HL-60 (cell line): ENCODE data around the gene DUSP2.
A peak's percentile ranks its signal among the peaks of the same experiment; 100 is the strongest.

Source experiments
- DNase-seq, 2 experiments: peaks; one replicate each; pipeline ENCODE4 v3.0.0-alpha.2; 2010 to 2020; ENCODE audit warnings: low read depth in 1 of 2, low spot score in 1 of 2
- H3K27ac ChIP-seq: fragments of 250-450 bp; sonication (Bioruptor Pico); replicated peaks from 2 replicates; pipeline ENCODE4 v1.5.1; 2020; ENCODE audit warnings: mild to moderate bottlenecking, moderate library complexity
- H3K27me3 ChIP-seq: fragments of 250-450 bp; sonication (Bioruptor Pico); 2 replicates; pipeline ENCODE4 v1.5.1; 2021; ENCODE audit warnings: mild to moderate bottlenecking, moderate library complexity; ENCODE audit not compliant: insufficient read depth, poor library complexity, severe bottlenecking
- H3K4me3 ChIP-seq: replicated peaks from 2 replicates; pipeline ENCODE4 v1.5.1; 2011; ENCODE audit warnings: mild to moderate bottlenecking, control low read depth, low read length; ENCODE audit not compliant: insufficient read depth
- GABPA ChIP-seq: IDR thresholded peaks from 2 replicates; pipeline ENCODE4 v1.6.1; 2012; ENCODE audit warnings: low read depth
- POLR2AphosphoS5 ChIP-seq: IDR thresholded peaks from 2 replicates; pipeline ENCODE4 v1.6.1; 2012; ENCODE audit warnings: low read depth
- SPI1 ChIP-seq: IDR thresholded peaks from 2 replicates; pipeline ENCODE4 v1.6.1; 2012; ENCODE audit warnings: low read depth, mild to moderate bottlenecking, borderline replicate concordance
- TF ChIP-seq, protein P1 (sequence below): IDR thresholded peaks from 2 replicates; pipeline ENCODE4 v1.6.1; 2012; ENCODE audit warnings: low read depth; ENCODE audit not compliant: insufficient replicate concordance
- TF ChIP-seq, protein P2 (sequence below): IDR thresholded peaks from one replicate; pipeline ENCODE4 v1.5.1; 2011; ENCODE audit warnings: low read length, control low read depth, inconsistent platforms; ENCODE audit not compliant: insufficient read depth

Gene DUSP2

DNA sequence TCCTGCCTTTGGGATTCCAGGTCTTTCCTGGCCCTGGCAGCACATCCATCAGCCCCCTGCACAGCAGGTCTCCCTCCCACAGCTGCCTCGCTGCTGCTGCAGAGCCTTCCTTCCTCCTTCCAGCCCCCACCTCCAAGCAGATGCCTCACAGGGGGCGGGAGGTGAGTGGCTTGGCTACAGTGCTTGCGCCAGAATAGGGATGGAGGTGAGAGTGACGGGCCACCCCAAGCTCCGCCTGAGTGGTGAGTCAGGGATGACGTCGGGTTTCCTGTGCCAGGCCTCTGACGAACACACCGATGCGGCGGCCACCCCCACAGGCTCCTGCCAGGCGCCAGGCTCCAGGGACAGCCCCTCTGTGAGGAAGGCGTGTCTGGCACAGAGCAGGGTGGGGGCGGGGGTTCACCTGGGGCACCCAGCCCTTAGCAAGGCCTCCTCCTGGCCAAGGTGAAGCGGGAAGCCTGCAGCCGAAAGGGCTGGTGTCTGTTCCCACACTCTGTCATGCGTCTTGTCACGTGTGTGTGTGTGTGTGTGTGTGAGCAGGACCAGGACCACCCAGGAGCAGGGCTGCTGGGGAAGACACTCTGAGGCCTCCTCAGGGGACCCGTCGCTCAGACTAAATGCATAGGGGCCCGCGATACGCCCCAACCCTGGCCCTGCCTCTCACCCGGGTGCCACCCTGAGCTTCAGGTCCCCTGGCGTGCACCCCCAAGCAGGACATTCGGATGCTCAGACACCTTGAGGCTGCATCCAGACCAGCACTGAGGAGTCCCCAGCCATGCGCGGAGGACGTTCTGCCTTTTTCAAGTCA is 3.4 kb upstream of the DUSP2 start:
- no peaks in the 10 kb centered on the region for H3K27me3 ChIP-seq
- TF ChIP-seq POLR2AphosphoS5 = no peak
- TF ChIP-seq SPI1 = no peak
- TF ChIP-seq, protein P1, sequence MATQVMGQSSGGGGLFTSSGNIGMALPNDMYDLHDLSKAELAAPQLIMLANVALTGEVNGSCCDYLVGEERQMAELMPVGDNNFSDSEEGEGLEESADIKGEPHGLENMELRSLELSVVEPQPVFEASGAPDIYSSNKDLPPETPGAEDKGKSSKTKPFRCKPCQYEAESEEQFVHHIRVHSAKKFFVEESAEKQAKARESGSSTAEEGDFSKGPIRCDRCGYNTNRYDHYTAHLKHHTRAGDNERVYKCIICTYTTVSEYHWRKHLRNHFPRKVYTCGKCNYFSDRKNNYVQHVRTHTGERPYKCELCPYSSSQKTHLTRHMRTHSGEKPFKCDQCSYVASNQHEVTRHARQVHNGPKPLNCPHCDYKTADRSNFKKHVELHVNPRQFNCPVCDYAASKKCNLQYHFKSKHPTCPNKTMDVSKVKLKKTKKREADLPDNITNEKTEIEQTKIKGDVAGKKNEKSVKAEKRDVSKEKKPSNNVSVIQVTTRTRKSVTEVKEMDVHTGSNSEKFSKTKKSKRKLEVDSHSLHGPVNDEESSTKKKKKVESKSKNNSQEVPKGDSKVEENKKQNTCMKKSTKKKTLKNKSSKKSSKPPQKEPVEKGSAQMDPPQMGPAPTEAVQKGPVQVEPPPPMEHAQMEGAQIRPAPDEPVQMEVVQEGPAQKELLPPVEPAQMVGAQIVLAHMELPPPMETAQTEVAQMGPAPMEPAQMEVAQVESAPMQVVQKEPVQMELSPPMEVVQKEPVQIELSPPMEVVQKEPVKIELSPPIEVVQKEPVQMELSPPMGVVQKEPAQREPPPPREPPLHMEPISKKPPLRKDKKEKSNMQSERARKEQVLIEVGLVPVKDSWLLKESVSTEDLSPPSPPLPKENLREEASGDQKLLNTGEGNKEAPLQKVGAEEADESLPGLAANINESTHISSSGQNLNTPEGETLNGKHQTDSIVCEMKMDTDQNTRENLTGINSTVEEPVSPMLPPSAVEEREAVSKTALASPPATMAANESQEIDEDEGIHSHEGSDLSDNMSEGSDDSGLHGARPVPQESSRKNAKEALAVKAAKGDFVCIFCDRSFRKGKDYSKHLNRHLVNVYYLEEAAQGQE = no peak
- TF ChIP-seq, protein P2, sequence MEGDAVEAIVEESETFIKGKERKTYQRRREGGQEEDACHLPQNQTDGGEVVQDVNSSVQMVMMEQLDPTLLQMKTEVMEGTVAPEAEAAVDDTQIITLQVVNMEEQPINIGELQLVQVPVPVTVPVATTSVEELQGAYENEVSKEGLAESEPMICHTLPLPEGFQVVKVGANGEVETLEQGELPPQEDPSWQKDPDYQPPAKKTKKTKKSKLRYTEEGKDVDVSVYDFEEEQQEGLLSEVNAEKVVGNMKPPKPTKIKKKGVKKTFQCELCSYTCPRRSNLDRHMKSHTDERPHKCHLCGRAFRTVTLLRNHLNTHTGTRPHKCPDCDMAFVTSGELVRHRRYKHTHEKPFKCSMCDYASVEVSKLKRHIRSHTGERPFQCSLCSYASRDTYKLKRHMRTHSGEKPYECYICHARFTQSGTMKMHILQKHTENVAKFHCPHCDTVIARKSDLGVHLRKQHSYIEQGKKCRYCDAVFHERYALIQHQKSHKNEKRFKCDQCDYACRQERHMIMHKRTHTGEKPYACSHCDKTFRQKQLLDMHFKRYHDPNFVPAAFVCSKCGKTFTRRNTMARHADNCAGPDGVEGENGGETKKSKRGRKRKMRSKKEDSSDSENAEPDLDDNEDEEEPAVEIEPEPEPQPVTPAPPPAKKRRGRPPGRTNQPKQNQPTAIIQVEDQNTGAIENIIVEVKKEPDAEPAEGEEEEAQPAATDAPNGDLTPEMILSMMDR = no peak
- no peak for TF ChIP-seq GABPA
- H3K4me3 ChIP-seq = no peak overlapping the region
- DNase-seq = peak; percentile 92 to 96
- H3K27ac ChIP-seq = peak overlapping the region; percentile 23

DNA sequence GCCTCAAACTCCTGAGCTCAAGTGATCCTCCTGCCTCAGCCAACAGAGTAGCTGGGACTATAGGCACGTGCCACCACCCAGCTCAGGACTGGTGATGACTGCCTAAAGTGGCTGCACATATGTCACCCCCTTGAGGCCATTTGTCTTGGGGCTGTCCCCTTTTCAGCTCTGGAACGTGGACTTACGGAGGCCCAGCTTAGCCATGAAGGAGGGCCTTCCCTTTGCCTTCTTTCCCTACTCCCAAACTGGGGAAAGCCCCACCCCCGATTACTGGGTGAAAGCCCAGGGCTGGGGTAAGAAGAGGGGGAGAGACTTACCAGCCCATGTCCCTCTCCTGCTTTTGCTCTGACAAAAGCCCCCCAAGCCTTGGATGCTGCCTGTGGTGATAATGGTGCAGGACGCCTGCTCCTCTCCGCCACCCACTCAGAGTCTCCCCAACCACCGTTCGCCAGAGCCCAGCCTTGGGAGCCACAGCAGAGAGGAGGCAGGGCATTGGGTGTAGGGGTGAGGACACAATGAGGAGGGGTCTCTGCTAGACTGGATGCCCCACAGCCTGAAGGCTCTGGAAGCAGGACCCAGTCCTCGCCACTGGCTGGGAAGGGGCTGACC is 2.5 kb upstream of the DUSP2 start:
- H3K4me3 ChIP-seq = no peak overlapping the region
- no peaks in the 10 kb centered on the region for H3K27me3 ChIP-seq
- TF ChIP-seq, protein P2 = no peak
- no peak for TF ChIP-seq POLR2AphosphoS5
- no peak for TF ChIP-seq GABPA
- no peak for TF ChIP-seq SPI1
- TF ChIP-seq, protein P1 = no peak
- H3K27ac ChIP-seq = no peak overlapping the region; the same call in 1 of the 2 replicates
- DNase-seq = no peak

DNA sequence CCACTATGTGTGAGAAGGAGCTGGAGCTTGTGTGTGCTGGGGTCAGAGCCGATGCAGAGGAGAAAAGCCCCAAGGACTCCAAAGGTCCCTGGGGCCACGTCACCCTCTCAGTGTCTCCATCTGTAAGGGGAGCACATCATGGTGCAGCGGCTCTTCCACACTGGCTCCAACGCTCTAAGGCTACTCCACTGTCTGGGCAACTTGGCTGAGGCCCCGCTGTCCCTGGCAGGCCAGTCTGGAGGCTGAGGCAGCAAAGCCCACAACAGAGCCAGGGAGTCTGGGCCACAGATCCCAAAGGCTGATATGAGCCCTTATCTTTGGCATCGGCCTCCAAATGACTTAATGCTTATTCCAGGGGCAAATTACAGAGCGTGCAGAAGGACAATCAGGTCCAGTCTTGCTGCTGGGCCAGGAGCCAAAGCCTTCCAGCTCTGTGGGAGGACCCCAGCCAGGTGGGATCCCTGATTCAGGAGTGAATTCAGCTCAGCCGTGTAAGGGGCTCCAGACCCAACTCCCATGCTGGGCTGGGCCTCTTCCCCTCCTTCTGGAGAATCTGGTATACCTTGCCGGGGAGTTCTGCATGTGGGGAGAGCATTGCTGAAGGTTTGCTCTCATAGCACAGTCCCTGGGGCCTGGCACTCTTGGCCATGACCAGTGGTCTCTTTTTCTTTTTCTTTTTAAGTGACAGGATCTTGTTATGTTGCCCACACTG is 1.8 kb upstream of the DUSP2 start:
- TF ChIP-seq, protein P2 = no peak
- no peak for TF ChIP-seq SPI1
- TF ChIP-seq, protein P1 = no peak
- no peak for TF ChIP-seq GABPA
- TF ChIP-seq POLR2AphosphoS5 = no peak
- no peak for DNase-seq
- H3K27ac ChIP-seq = peak overlapping the region; percentile 91
- no peaks in the 10 kb centered on the region for H3K27me3 ChIP-seq
- no peak overlapping the region for H3K4me3 ChIP-seq
